ENCODE results near the gene SYT11.

The SYT11 gene

GRCh38 chr1:155859234-155859829, at the start of gene SYT11:
Gene SYT11, plus strand, starts transcription at chr1:155859567. Its CDS starts 195 bp downstream, at chr1:155859762.
- H3K4me1 ChIP-seq (ENCODE audit: insufficient read depth, low read length) = peaks cover 44% of the 10 kb centered on the region
- TF ChIP-seq, protein P1, sequence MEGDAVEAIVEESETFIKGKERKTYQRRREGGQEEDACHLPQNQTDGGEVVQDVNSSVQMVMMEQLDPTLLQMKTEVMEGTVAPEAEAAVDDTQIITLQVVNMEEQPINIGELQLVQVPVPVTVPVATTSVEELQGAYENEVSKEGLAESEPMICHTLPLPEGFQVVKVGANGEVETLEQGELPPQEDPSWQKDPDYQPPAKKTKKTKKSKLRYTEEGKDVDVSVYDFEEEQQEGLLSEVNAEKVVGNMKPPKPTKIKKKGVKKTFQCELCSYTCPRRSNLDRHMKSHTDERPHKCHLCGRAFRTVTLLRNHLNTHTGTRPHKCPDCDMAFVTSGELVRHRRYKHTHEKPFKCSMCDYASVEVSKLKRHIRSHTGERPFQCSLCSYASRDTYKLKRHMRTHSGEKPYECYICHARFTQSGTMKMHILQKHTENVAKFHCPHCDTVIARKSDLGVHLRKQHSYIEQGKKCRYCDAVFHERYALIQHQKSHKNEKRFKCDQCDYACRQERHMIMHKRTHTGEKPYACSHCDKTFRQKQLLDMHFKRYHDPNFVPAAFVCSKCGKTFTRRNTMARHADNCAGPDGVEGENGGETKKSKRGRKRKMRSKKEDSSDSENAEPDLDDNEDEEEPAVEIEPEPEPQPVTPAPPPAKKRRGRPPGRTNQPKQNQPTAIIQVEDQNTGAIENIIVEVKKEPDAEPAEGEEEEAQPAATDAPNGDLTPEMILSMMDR (IDR thresholded peaks at IDR 0.05; ENCODE audit: borderline replicate concordance, extremely low read depth, low read length, poor library complexity, severe bottlenecking) = no peak
- TF ChIP-seq EZH2 (IDR thresholded peaks at IDR 0.05; ENCODE audit: borderline replicate concordance, low read depth, low read length, severe bottlenecking) = no peak
- peaks cover 15% of the 10 kb centered on the region for H3K36me3 ChIP-seq (ENCODE audit: insufficient read depth, low read length)
- H3K9me3 ChIP-seq (ENCODE audit: insufficient read depth, low read length, severe bottlenecking) = no peaks in the 10 kb centered on the region
- peaks cover 40% of the 10 kb centered on the region for H3K79me2 ChIP-seq (ENCODE audit: insufficient read depth, low read length)
- H4K20me1 ChIP-seq (ENCODE audit: insufficient read depth, low read length) = 0 out of 2 replicates have a peak, but pooled peaks cover 2% of the 10 kb centered on the region
- peak; percentile 94 for DNase-seq
- peak within 1 kb of the TSS; percentile 73 for H3K27ac ChIP-seq (ENCODE audit: low read length)
- H3K9ac ChIP-seq (ENCODE audit: low read depth, low read length) = peak within 1 kb of the TSS; percentile 56
- H3K4me3 ChIP-seq (ENCODE audit: low read depth in 1 of 2, low read length in 2 of 2) = peak within 1 kb of the TSS; percentile 52 to 67
- H2AFZ ChIP-seq (ENCODE audit: low read depth, low read length) = peak within 1 kb of the TSS; percentile 76
- no peaks in the 10 kb centered on the region for H3K27me3 ChIP-seq (ENCODE audit: insufficient read depth, low read length, poor library complexity)
- ATAC-seq (ENCODE audit: insufficient read depth, low read depth) = peak; percentile 87
- H3K4me2 ChIP-seq (ENCODE audit: insufficient read depth, low read length) = peak within 1 kb of the TSS; percentile 84

DNA sequence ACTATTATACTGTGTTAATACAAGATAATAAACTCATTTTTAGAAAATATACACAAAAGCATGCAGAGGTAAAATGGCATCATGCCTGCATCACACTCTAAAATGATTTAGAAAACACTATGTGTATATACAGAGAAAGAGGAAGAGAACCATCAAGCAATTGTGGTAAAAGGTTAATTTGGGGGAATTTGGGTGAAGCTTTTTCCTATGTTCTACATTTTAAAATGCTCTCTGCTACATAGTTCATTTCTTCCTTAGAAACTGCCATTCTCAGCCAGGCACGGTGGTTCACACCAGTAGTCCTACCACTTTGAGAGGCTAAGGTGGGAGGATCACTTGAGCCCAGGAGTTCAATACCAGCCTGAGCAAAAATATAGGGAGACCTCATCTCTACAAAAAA, 46.5 kb upstream of the SYT11 start:
- DNase-seq = no peak
- Histone ChIP-seq H3K9ac (ENCODE audit: low read depth, low read length) (no peak overlapping the region), H3K4me1 (ENCODE audit: insufficient read depth, low read length) (no peaks in the 10 kb centered on the region), H3K4me3 (ENCODE audit: low read depth in 1 of 2, low read length in 2 of 2) (no peak overlapping the region), H3K4me2 (ENCODE audit: insufficient read depth, low read length) (no peak overlapping the region), H3K27me3 (ENCODE audit: insufficient read depth, low read length, poor library complexity) (no peaks in the 10 kb centered on the region), H4K20me1 (ENCODE audit: insufficient read depth, low read length) (no peaks in the 10 kb centered on the region), H2AFZ (ENCODE audit: low read depth, low read length) (no peak overlapping the region), H3K9me3 (ENCODE audit: insufficient read depth, low read length, severe bottlenecking) (no peaks in the 10 kb centered on the region), H3K36me3 (ENCODE audit: insufficient read depth, low read length) (peaks cover 69% of the 10 kb centered on the region), H3K79me2 (ENCODE audit: insufficient read depth, low read length) (no peaks in the 10 kb centered on the region), H3K27ac (ENCODE audit: low read length) (no peak overlapping the region)
- no peak for ATAC-seq (ENCODE audit: insufficient read depth, low read depth)
- TF ChIP-seq EZH2 (IDR thresholded peaks at IDR 0.05; ENCODE audit: borderline replicate concordance, low read depth, low read length, severe bottlenecking) = no peak
- TF ChIP-seq, protein P1 (IDR thresholded peaks at IDR 0.05; ENCODE audit: borderline replicate concordance, extremely low read depth, low read length, poor library complexity, severe bottlenecking) = no peak

- H3K36me3 ChIP-seq (ENCODE audit: insufficient read depth, low read length) = peaks cover 70% of the 10 kb centered on the region
- TF ChIP-seq, protein P1 (IDR thresholded peaks at IDR 0.05; ENCODE audit: borderline replicate concordance, extremely low read depth, low read length, poor library complexity, severe bottlenecking) = no peak
- no peak for TF ChIP-seq EZH2 (IDR thresholded peaks at IDR 0.05; ENCODE audit: borderline replicate concordance, low read depth, low read length, severe bottlenecking)
- H3K27ac ChIP-seq (ENCODE audit: low read length) = no peak overlapping the region
- ATAC-seq (ENCODE audit: insufficient read depth, low read depth) = no peak
- DNase-seq = no peak
- H3K9me3 ChIP-seq (ENCODE audit: insufficient read depth, low read length, severe bottlenecking) = no peaks in the 10 kb centered on the region
- H4K20me1 ChIP-seq (ENCODE audit: insufficient read depth, low read length) = no peaks in the 10 kb centered on the region
- H3K4me2 ChIP-seq (ENCODE audit: insufficient read depth, low read length) = no peak overlapping the region
- H2AFZ ChIP-seq (ENCODE audit: low read depth, low read length) = no peak overlapping the region
- no peak overlapping the region for H3K9ac ChIP-seq (ENCODE audit: low read depth, low read length)
- H3K79me2 ChIP-seq (ENCODE audit: insufficient read depth, low read length) = no peaks in the 10 kb centered on the region
- H3K4me3 ChIP-seq (ENCODE audit: low read depth in 1 of 2, low read length in 2 of 2) = no peak overlapping the region
- no peaks in the 10 kb centered on the region for H3K4me1 ChIP-seq (ENCODE audit: insufficient read depth, low read length)
- no peaks in the 10 kb centered on the region for H3K27me3 ChIP-seq (ENCODE audit: insufficient read depth, low read length, poor library complexity)
These were observed 45.7 kb upstream of the SYT11 start for GRCh38 chr1:155813672-155814071.

All from DND-41 (cell line).